Liver (tissue), 9 donors: ENCODE results near the gene MRPS35. TPM values are rescaled to one million over a fixed set of nuclear protein-coding genes. Genes with fewer than 3 reads are reported as not detected.

Source experiments
- DNase-seq: peaks from one replicate; pipeline ENCODE4 v3.0.0-alpha.2; 2017; ENCODE audit warnings: low spot score
- H3K27ac ChIP-seq, 2 donors: one replicate each; pipeline ENCODE4 v1.7.0; 2013; ENCODE audit warnings: inconsistent platforms in 2 of 2, low read length in 2 of 2, control low read depth in 1 of 2, low read depth in 1 of 2, mild to moderate bottlenecking in 1 of 2
- H3K27me3 ChIP-seq, 4 donors: one replicate each; pipeline versions ENCODE4 v1.6.1 to v1.7.0; 2013; ENCODE audit warnings: low read length in 3 of 4, inconsistent platforms in 1 of 4, mild to moderate bottlenecking in 1 of 4, moderate library complexity in 1 of 4; ENCODE audit not compliant: control insufficient read depth in 4 of 4, insufficient read depth in 4 of 4
- H3K36me3 ChIP-seq, 4 donors: one replicate each; pipeline versions ENCODE4 v1.6.1 to v1.7.0; 2013; ENCODE audit warnings: low read length in 3 of 4, mild to moderate bottlenecking in 3 of 4, low read depth in 1 of 4, moderate library complexity in 1 of 4; ENCODE audit not compliant: control insufficient read depth in 4 of 4, insufficient read depth in 3 of 4
- H3K4me1 ChIP-seq, 4 donors: one replicate each; pipeline versions ENCODE4 v1.6.1 to v1.7.0; 2013; ENCODE audit warnings: low read length in 3 of 4, mild to moderate bottlenecking in 3 of 4, moderate library complexity in 1 of 4; ENCODE audit not compliant: control insufficient read depth in 4 of 4, insufficient read depth in 4 of 4
- H3K4me3 ChIP-seq, 3 donors: one replicate each; pipeline versions ENCODE4 v1.6.1 to v1.7.0; 2013; ENCODE audit warnings: low read length in 3 of 3, control low read depth in 1 of 3, low read depth in 1 of 3, mild to moderate bottlenecking in 1 of 3
- H3K9ac ChIP-seq, 2 donors: one replicate each; pipeline ENCODE4 v1.7.0; 2013; ENCODE audit warnings: low read length in 2 of 2, mild to moderate bottlenecking in 2 of 2, moderate library complexity in 2 of 2, control low read depth in 1 of 2, low read depth in 1 of 2
- H3K9me3 ChIP-seq, 4 donors: one replicate each; pipeline versions ENCODE4 v1.6.1 to v1.7.0; 2013; ENCODE audit warnings: low read length in 3 of 4; ENCODE audit not compliant: control insufficient read depth in 4 of 4
- EGR1 ChIP-seq, 2 donors: IDR thresholded peaks; 2 replicates each; pipeline ENCODE4 v1.6.1; 2016 to 2018; ENCODE audit warnings: antibody characterized with exemption in 2 of 2, low read depth in 2 of 2
- FOXA1 ChIP-seq: IDR thresholded peaks from 2 replicates; pipeline ENCODE4 v1.6.1; 2016; ENCODE audit warnings: antibody characterized with exemption
- FOXA2 ChIP-seq: IDR thresholded peaks from 2 replicates; pipeline ENCODE4 v1.6.1; 2016; ENCODE audit warnings: antibody characterized with exemption
- GABPA ChIP-seq, 2 donors: IDR thresholded peaks in 1 of 2; conservative IDR thresholded peaks in 1 of 2; 2 replicates each; pipeline ENCODE4 v1.6.1; 2016; ENCODE audit warnings: antibody characterized with exemption in 2 of 2, mild to moderate bottlenecking in 1 of 2, moderate library complexity in 1 of 2
- HNF4A ChIP-seq, 2 donors: conservative IDR thresholded peaks; 2 replicates each; pipeline ENCODE4 v1.6.1; 2016; ENCODE audit warnings: antibody characterized with exemption in 2 of 2, mild to moderate bottlenecking in 2 of 2
- HNF4G ChIP-seq: IDR thresholded peaks from 2 replicates; pipeline ENCODE4 v1.6.1; 2016; ENCODE audit warnings: antibody characterized with exemption
- JUND ChIP-seq, 2 donors: IDR thresholded peaks; 2 replicates each; pipeline ENCODE4 v1.6.1; 2016; ENCODE audit warnings: antibody characterized with exemption in 2 of 2
- NR2F2 ChIP-seq: IDR thresholded peaks from 2 replicates; pipeline ENCODE4 v1.6.1; 2016; ENCODE audit warnings: antibody characterized with exemption
- RAD21 ChIP-seq, 2 donors: IDR thresholded peaks; 2 replicates each; pipeline ENCODE4 v1.6.1; 2016; ENCODE audit warnings: antibody characterized with exemption in 2 of 2, mild to moderate bottlenecking in 2 of 2
- RXRA ChIP-seq, 2 donors: IDR thresholded peaks; 2 replicates each; pipeline ENCODE4 v1.6.1; 2017 to 2018; ENCODE audit warnings: antibody characterized with exemption in 2 of 2, mild to moderate bottlenecking in 1 of 2
- SP1 ChIP-seq: IDR thresholded peaks from 2 replicates; pipeline ENCODE4 v1.6.1; 2018; ENCODE audit warnings: antibody characterized with exemption, mild to moderate bottlenecking
- TAF1 ChIP-seq: conservative IDR thresholded peaks from 2 replicates; pipeline ENCODE4 v1.6.1; 2016; ENCODE audit warnings: antibody characterized with exemption, mild to moderate bottlenecking
- YY1 ChIP-seq: IDR thresholded peaks from 2 replicates; pipeline ENCODE4 v1.6.1; 2016; ENCODE audit warnings: antibody characterized with exemption, mild to moderate bottlenecking
- WGBS: extraction: QIAGEN DNeasy Blood & Tissue Kit; methylation state at CpG from one replicate; pipeline ENCODE4 v1.1.7; 2013; 5-methylcytosine and 5-hydroxymethylcytosine counted together
- polyA plus RNA-seq, 2 donors: library from polyadenylated mRNA; stranded (reverse) in 1 of 2; unstranded in 1 of 2; fragments of 200-250 nt in 1 of 2; fragments of >200 nt in 1 of 2; fragmentation: Nextera tagmentation in 1 of 2; extraction: Ambion mirVana in 1 of 2; gene quantifications; one replicate each; pipeline versions ENCODE4 v1.2.1 to v1.2.3, GENCODE V29; 2013 to 2015
- total RNA-seq, 2 donors: library from RNA; depleted of rRNA; stranded (reverse); fragments of >200 nt; gene quantifications; one replicate each; pipeline ENCODE4 v1.2.3, GENCODE V29; 2014
- TF ChIP-seq, protein P1 (sequence below): IDR thresholded peaks from 2 replicates; pipeline ENCODE4 v1.6.1; 2016; ENCODE audit warnings: antibody characterized with exemption
- TF ChIP-seq, protein P2 (sequence below): IDR thresholded peaks from 2 replicates; pipeline ENCODE4 v1.6.1; 2016; ENCODE audit warnings: antibody characterized with exemption
- TF ChIP-seq, protein P3 (sequence below): IDR thresholded peaks from 2 replicates; pipeline ENCODE4 v1.6.1; 2016; ENCODE audit warnings: antibody characterized with exemption, mild to moderate bottlenecking
- TF ChIP-seq, protein P4 (sequence below): IDR thresholded peaks from 2 replicates; pipeline ENCODE4 v1.6.1; 2016; ENCODE audit warnings: antibody characterized with exemption
- donor health status: healthy.
- donor health status: healthy.
- donor health status: healthy.
- donor health status: healthy.
- donor health status: healthy.

The MRPS35 gene
- total and polyA plus RNA-seq, 4 donors: 27.4 to 64.3 (median 49.4) TPM

DNA sequence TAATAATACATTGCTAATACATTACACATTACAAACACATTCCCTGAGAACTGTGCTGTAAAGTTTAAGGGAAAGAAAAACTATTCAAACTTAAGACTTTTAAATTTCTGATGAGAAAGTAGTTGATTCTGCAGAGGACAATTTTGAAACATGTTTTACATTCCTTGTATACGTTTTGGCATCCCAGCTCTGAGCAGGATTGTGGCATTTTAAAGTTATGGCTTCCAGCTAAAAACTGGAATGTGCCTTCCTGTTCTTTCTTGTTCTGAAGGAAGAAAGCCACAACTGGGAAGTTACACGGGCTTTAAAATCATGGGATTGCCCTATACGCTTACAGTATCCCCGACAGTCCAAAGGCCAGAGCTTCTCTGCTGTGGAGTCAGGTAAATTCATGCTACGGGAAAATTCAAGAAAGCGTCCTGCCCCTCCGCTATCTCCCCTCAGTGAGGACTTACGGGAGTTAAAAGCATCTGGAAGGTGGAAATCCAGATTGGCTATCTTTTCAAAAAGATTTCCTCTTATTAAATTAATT lies 58.6 kb downstream of the MRPS35 start:
- Histone ChIP-seq H3K27me3 (no peaks in the 10 kb centered on the region), H3K9ac (no peak overlapping the region), H3K36me3 (no peaks in the 10 kb centered on the region), H3K4me3 (no peak overlapping the region), H3K4me1 (no peaks in the 10 kb centered on the region), H3K27ac (no peak overlapping the region), H3K9me3 (no peaks in the 10 kb centered on the region)
- WGBS: 90% methylated on average over 8 of the region's 8 CpGs
- TF ChIP-seq GABPA (IDR thresholded peaks at IDR 0.05 in 1 of 2, conservative IDR thresholded peaks at IDR 0.05 in 1 of 2): no peak
- TF ChIP-seq FOXA1: no peak
- no peak for TF ChIP-seq RXRA (IDR thresholded peaks at IDR 0.05)
- no peak for TF ChIP-seq NR2F2
- TF ChIP-seq FOXA2: no peak
- TF ChIP-seq JUND (IDR thresholded peaks at IDR 0.05): no peak
- TF ChIP-seq, protein P1, sequence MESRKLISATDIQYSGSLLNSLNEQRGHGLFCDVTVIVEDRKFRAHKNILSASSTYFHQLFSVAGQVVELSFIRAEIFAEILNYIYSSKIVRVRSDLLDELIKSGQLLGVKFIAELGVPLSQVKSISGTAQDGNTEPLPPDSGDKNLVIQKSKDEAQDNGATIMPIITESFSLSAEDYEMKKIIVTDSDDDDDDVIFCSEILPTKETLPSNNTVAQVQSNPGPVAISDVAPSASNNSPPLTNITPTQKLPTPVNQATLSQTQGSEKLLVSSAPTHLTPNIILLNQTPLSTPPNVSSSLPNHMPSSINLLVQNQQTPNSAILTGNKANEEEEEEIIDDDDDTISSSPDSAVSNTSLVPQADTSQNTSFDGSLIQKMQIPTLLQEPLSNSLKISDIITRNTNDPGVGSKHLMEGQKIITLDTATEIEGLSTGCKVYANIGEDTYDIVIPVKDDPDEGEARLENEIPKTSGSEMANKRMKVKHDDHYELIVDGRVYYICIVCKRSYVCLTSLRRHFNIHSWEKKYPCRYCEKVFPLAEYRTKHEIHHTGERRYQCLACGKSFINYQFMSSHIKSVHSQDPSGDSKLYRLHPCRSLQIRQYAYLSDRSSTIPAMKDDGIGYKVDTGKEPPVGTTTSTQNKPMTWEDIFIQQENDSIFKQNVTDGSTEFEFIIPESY: no peak
- no peak for TF ChIP-seq SP1
- TF ChIP-seq, protein P2, sequence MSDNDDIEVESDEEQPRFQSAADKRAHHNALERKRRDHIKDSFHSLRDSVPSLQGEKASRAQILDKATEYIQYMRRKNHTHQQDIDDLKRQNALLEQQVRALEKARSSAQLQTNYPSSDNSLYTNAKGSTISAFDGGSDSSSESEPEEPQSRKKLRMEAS: no peak
- TF ChIP-seq HNF4A (conservative IDR thresholded peaks at IDR 0.05): no peak
- no peak for TF ChIP-seq YY1
- TF ChIP-seq TAF1: no peak
- TF ChIP-seq, protein P3, sequence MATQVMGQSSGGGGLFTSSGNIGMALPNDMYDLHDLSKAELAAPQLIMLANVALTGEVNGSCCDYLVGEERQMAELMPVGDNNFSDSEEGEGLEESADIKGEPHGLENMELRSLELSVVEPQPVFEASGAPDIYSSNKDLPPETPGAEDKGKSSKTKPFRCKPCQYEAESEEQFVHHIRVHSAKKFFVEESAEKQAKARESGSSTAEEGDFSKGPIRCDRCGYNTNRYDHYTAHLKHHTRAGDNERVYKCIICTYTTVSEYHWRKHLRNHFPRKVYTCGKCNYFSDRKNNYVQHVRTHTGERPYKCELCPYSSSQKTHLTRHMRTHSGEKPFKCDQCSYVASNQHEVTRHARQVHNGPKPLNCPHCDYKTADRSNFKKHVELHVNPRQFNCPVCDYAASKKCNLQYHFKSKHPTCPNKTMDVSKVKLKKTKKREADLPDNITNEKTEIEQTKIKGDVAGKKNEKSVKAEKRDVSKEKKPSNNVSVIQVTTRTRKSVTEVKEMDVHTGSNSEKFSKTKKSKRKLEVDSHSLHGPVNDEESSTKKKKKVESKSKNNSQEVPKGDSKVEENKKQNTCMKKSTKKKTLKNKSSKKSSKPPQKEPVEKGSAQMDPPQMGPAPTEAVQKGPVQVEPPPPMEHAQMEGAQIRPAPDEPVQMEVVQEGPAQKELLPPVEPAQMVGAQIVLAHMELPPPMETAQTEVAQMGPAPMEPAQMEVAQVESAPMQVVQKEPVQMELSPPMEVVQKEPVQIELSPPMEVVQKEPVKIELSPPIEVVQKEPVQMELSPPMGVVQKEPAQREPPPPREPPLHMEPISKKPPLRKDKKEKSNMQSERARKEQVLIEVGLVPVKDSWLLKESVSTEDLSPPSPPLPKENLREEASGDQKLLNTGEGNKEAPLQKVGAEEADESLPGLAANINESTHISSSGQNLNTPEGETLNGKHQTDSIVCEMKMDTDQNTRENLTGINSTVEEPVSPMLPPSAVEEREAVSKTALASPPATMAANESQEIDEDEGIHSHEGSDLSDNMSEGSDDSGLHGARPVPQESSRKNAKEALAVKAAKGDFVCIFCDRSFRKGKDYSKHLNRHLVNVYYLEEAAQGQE: no peak
- TF ChIP-seq, protein P4, sequence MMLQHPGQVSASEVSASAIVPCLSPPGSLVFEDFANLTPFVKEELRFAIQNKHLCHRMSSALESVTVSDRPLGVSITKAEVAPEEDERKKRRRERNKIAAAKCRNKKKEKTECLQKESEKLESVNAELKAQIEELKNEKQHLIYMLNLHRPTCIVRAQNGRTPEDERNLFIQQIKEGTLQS: no peak
- TF ChIP-seq EGR1 (IDR thresholded peaks at IDR 0.05; ENCODE audit: low read depth in 2 of 2): no peak
- TF ChIP-seq RAD21 (IDR thresholded peaks at IDR 0.05): no peak
- no peak for DNase-seq

DNA sequence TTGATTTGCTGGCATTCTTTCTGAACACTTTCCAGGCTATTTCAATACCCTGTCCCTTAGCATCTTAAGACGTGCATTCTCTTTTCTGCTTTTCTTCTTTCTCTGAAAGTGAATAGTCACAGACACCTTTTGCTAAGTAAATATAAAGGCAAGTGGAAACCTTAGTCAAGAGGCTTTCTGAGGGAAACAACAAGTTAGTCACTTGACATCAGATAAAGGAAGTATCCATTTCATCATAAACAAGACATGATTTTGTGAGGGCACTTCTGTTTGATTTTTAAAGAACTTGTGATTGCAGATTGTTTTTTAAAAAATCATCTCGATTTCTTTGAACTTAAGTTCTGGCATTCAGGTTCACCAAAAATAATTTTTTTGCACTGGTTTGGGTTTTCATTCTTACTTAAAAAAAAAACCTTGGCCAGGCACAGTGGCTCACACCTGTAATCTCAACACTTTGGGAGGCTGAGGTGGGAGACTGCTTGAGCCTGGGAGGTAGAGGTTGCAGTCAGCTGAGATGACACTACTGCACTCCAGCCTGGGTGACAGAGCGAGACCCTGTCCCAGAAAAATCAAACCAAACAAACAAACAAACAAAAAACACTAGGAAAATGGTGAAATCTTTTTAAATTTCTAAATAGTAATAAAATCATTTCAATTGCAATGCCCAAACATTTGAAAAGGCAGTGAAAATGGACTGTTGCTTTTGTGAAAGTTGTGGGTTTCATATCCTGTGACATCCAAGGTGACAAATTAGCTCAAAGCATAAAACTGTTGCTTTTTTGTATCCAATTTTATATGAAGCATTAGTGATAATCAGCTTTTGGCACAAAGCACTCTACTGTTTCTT lies 61.1 kb downstream of the MRPS35 start:
- WGBS: 80% methylated on average over 3 of the region's 3 CpGs
- Histone ChIP-seq H3K4me1 (no peaks in the 10 kb centered on the region), H3K4me3 (no peak overlapping the region), H3K36me3 (no peaks in the 10 kb centered on the region), H3K27ac (no peak overlapping the region), H3K9me3 (no peaks in the 10 kb centered on the region), H3K9ac (no peak overlapping the region), H3K27me3 (no peaks in the 10 kb centered on the region)
- no peak for DNase-seq
- TF ChIP-seq RAD21 (IDR thresholded peaks at IDR 0.05) (no peak), HNF4G (no peak)
